Measurements from ENCODE around the gene PI16.

Gene PI16

DNA sequence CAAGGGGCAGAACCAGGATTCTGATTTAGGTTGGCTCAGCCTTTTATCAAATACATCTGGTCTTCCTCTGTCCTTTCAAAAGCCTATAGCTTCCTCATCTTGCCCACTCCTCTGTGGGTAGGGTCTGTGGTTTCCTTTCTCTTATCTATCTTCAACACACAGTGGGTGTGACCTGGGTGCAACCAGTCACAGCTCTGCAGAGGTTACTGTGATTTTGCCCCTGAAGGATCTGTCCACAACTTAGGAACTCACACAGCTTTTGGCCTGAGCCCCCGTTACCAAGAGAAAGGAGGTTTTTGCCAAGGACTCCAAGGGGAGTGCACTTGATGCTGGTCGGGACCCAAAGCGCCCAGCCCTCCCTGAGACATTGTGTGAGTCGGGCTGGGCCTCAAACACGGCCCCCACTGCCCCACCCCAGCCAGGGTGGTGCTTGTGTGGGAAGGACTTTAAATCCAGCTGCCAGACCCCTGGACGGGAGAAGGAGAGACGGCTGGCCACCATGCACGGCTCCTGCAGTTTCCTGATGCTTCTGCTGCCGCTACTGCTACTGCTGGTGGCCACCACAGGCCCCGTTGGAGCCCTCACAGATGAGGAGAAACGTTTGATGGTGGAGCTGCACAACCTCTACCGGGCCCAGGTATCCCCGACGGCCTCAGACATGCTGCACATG, at the start of gene PI16:
TSS of gene PI16 (plus strand) at position 477 of the 670 bp plus-strand sequence. CDS start at position 500, 23 bp downstream.
- TF ChIP-seq, protein P1, sequence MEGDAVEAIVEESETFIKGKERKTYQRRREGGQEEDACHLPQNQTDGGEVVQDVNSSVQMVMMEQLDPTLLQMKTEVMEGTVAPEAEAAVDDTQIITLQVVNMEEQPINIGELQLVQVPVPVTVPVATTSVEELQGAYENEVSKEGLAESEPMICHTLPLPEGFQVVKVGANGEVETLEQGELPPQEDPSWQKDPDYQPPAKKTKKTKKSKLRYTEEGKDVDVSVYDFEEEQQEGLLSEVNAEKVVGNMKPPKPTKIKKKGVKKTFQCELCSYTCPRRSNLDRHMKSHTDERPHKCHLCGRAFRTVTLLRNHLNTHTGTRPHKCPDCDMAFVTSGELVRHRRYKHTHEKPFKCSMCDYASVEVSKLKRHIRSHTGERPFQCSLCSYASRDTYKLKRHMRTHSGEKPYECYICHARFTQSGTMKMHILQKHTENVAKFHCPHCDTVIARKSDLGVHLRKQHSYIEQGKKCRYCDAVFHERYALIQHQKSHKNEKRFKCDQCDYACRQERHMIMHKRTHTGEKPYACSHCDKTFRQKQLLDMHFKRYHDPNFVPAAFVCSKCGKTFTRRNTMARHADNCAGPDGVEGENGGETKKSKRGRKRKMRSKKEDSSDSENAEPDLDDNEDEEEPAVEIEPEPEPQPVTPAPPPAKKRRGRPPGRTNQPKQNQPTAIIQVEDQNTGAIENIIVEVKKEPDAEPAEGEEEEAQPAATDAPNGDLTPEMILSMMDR (IDR thresholded peaks at IDR 0.05; ENCODE audit: control insufficient read depth, extremely low read depth, insufficient read depth): no peak
- H3K4me3 ChIP-seq (ENCODE audit: low read depth, low read length): no peak within 1 kb of the TSS
- DNase-seq (ENCODE audit: low read depth): no peak

DNA sequence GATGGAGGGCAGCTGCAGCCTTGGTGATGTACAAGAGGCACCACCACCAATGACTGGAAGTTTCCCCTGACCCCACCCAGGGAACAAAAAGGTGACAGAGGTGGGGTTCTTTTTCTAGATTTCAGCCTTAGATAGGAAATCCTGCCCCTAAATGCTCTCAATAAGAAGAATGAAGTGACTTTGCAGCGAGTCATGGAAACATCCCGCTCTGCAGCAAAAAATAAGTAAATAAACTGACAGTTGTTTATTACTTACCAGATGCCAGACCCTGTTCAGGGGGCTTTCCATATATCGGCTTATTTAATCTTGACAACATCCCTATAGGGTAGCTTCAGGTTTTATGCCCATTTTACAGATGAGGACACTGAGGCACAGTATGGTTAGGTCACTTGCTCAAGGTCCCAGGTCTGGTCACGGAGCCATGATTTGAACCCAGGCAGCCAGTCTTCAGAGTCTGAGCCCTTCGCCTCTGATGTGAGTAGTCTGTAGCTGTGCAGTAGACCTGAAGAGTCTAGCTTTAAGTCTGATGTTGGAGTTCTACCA, 49.6 kb upstream of the PI16 start:
- no peak overlapping the region for H3K4me3 ChIP-seq (ENCODE audit: low read depth, low read length)
- TF ChIP-seq, protein P1 (IDR thresholded peaks at IDR 0.05; ENCODE audit: control insufficient read depth, extremely low read depth, insufficient read depth): no peak
- no peak for DNase-seq (ENCODE audit: low read depth)

GRCh38 chr6:36906539-36907325, 47.8 kb upstream of the PI16 start:
- DNase-seq (ENCODE audit: low read depth): peak; percentile 94
- no peak overlapping the region for H3K4me3 ChIP-seq (ENCODE audit: low read depth, low read length)
- TF ChIP-seq, protein P1 (IDR thresholded peaks at IDR 0.05; ENCODE audit: control insufficient read depth, extremely low read depth, insufficient read depth): no peak

- TF ChIP-seq, protein P1 (IDR thresholded peaks at IDR 0.05; ENCODE audit: control insufficient read depth, extremely low read depth, insufficient read depth): no peak
- H3K4me3 ChIP-seq (ENCODE audit: low read depth, low read length): no peak overlapping the region
- no peak for DNase-seq (ENCODE audit: low read depth)
Observed at GRCh38 chr6:36907781-36908180, 46.8 kb upstream of the PI16 start.

GRCh38 chr6:36908747-36909146, 45.8 kb upstream of the PI16 start:
- H3K4me3 ChIP-seq (ENCODE audit: low read depth, low read length): no peak overlapping the region
- TF ChIP-seq, protein P1 (IDR thresholded peaks at IDR 0.05; ENCODE audit: control insufficient read depth, extremely low read depth, insufficient read depth): no peak
- DNase-seq (ENCODE audit: low read depth): no peak

GRCh38 chr6:36912030-36912454, 42.5 kb upstream of the PI16 start:
- no peak for DNase-seq (ENCODE audit: low read depth)
- H3K4me3 ChIP-seq (ENCODE audit: low read depth, low read length): no peak overlapping the region
- TF ChIP-seq, protein P1 (IDR thresholded peaks at IDR 0.05; ENCODE audit: control insufficient read depth, extremely low read depth, insufficient read depth): no peak

All from LNCaP clone FGC (cell line).